K562 (cell line): ENCODE results near the gene LRRC7. TPM values are rescaled to one million over a fixed set of nuclear protein-coding genes. Genes with fewer than 3 reads are reported as not detected.

Experiments
- ATAC-seq: fragments of 200-7000 bp; cut with Tn5 transposase; 3 replicates; pipeline ENCODE4 v1.9.1; 2020; ENCODE audit warnings: moderate library complexity
- BruUV-seq: library from RNA; stranded (reverse); fragments of 400-500 nt; replicated peaks from 2 replicates; lab custom pipeline; 2021; lab: Mats Ljungman, UMichigan
- CTCF ChIA-PET: fragments of 300-600 bp; formaldehyde crosslinking; extraction: SDS; loops from one replicate; lab custom pipeline; 2021; ENCODE audit warnings: low intra/inter-chr PET ratio; lab: Yijun Ruan, JAX
- POLR2A ChIA-PET: fragments of 300-600, 350-650 bp; sonication (Branson Sonifier 250); formaldehyde crosslinking; extraction: SDS; loops from one replicate; lab custom pipeline; 2021; ENCODE audit warnings: antibody characterized with exemption, inconsistent platforms; lab: Yijun Ruan, JAX
- DNase-seq, 4 experiments: peaks; one replicate each; pipeline versions ENCODE4 v3.0.0 to v3.0.0-alpha.2; 2011 to 2018; ENCODE audit warnings: low spot score in 3 of 4, mixed read lengths in 3 of 4; ENCODE audit errors: extremely low read depth in 1 of 4
- FAIRE-seq: peaks from 2 replicates; lab custom pipeline; 2011; peaks lifted over from hg19 to GRCh38; lab: Jason Lieb, UNC
- H2AFZ ChIP-seq: 2 replicates; pipeline ENCODE4 v1.6.0; 2011; ENCODE audit warnings: low read depth, low read length, control low read depth, inconsistent platforms
- H3K27ac ChIP-seq: fragments of 200-600 bp; 3 replicates; pipeline ENCODE4 v1.8.0; 2011; ENCODE audit warnings: low read depth, mild to moderate bottlenecking, control low read depth, inconsistent platforms, low read length, moderate library complexity, mixed read lengths; ENCODE audit errors: extremely low read depth
- H3K27me3 ChIP-seq, 2 experiments: fragments of 300-600 bp in 1 of 2; 2 replicates in 1 of 2; 3 replicates in 1 of 2; pipeline versions ENCODE4 v1.6.0 to v1.8.0; 2011; ENCODE audit warnings: inconsistent platforms in 2 of 2, low read length in 2 of 2, mild to moderate bottlenecking in 1 of 2, mixed read lengths in 1 of 2, moderate library complexity in 1 of 2; ENCODE audit not compliant: control insufficient read depth in 2 of 2, insufficient read depth in 2 of 2
- H3K36me3 ChIP-seq: fragments of 300-600 bp; 3 replicates; pipeline ENCODE4 v1.8.0; 2011; ENCODE audit warnings: mild to moderate bottlenecking, low read length, inconsistent platforms; ENCODE audit not compliant: control insufficient read depth, insufficient read depth
- H3K4me1 ChIP-seq, 2 experiments: fragments of 200-600 bp in 1 of 2; replicated peaks in 1 of 2; 2 replicates in 1 of 2; 3 replicates in 1 of 2; pipeline versions ENCODE4 v1.5.1 to v1.8.0; 2011; ENCODE audit warnings: inconsistent platforms in 2 of 2, low read length in 2 of 2, mild to moderate bottlenecking in 1 of 2, mixed read lengths in 1 of 2, moderate library complexity in 1 of 2; ENCODE audit not compliant: control insufficient read depth in 2 of 2, insufficient read depth in 2 of 2
- H3K4me2 ChIP-seq: 2 replicates; pipeline ENCODE4 v1.6.1; 2011; ENCODE audit warnings: low read length, control low read depth, inconsistent platforms, mixed read lengths; ENCODE audit not compliant: insufficient read depth
- H3K4me3 ChIP-seq: fragments of 200-600 bp; sonication (generic), shearing (Covaris generic); 2 replicates; pipeline ENCODE4 v1.5.1; 2016; ENCODE audit warnings: control low read depth, inconsistent platforms
- H3K79me2 ChIP-seq: fragments of 200-600 bp; 3 replicates; pipeline ENCODE4 v1.8.0; 2011; ENCODE audit warnings: low read length, inconsistent platforms; ENCODE audit not compliant: control insufficient read depth, insufficient read depth
- H3K9ac ChIP-seq, 2 experiments: 2 replicates each; pipeline versions ENCODE4 v1.6.0 to v1.6.1; 2011; ENCODE audit warnings: low read depth in 2 of 2, low read length in 2 of 2, control low read depth in 1 of 2, inconsistent platforms in 1 of 2, mild to moderate bottlenecking in 1 of 2, mixed read lengths in 1 of 2; ENCODE audit not compliant: insufficient read depth in 1 of 2
- H3K9me1 ChIP-seq: one replicate; pipeline ENCODE4 v1.6.0; 2011; ENCODE audit warnings: inconsistent platforms, mild to moderate bottlenecking, low read length, moderate library complexity; ENCODE audit not compliant: control insufficient read depth, insufficient read depth
- H3K9me3 ChIP-seq: replicated peaks from 2 replicates; pipeline ENCODE4 v1.5.1; 2011; ENCODE audit warnings: low read depth, low read length, inconsistent platforms; ENCODE audit not compliant: control insufficient read depth, insufficient read depth
- H4K20me1 ChIP-seq: replicated peaks from 2 replicates; pipeline ENCODE4 v1.6.1; 2011; ENCODE audit warnings: low read length, inconsistent platforms, mixed read lengths; ENCODE audit not compliant: control insufficient read depth, insufficient read depth
- HINFP ChIP-seq: fragments of 450-650 bp; conservative IDR thresholded peaks from 2 replicates; pipeline ENCODE4 v1.6.1; 2016; ENCODE audit warnings: missing genetic modification characterization, low read depth, mild to moderate bottlenecking, control low read depth, missing compliant biosample characterization
- NR4A1 ChIP-seq, 2 experiments: fragments of 250-450 bp in 1 of 2; fragments of 450-650 bp in 1 of 2; sonication (Bioruptor Pico) in 1 of 2; IDR thresholded peaks; 2 replicates each; pipeline versions ENCODE4 v1.4.0 to v1.6.1; 2016 to 2020; ENCODE audit warnings: mild to moderate bottlenecking in 2 of 2, missing compliant biosample characterization in 1 of 2, missing genetic modification characterization in 1 of 2, moderate library complexity in 1 of 2
- PKNOX1 ChIP-seq: fragments of 450-650 bp; IDR thresholded peaks from 2 replicates; pipeline ENCODE4 v1.6.1; 2016
- ZNF398 ChIP-seq: fragments of 250-450 bp; sonication (Bioruptor Pico); IDR thresholded peaks from 2 replicates; pipeline ENCODE4 v1.8.0; 2021; ENCODE audit warnings: moderate library complexity, mild to moderate bottlenecking, inconsistent platforms
- ZNF431 ChIP-seq: sonication (generic); formaldehyde crosslinking; IDR thresholded peaks from 2 replicates; pipeline ENCODE4 v1.8.0; 2022; ENCODE audit warnings: mild to moderate bottlenecking, missing genetic modification reagents
- WGBS: fragments of 100-300 bp; shearing (Covaris generic); methylation state at CpG from one replicate; pipeline ENCODE4 v1.1.6; 2016; ENCODE audit warnings: low coverage, mixed read lengths; ENCODE audit not compliant: insufficient coverage; ENCODE audit errors: missing lambda C conversion rate; 5-methylcytosine and 5-hydroxymethylcytosine counted together
- in situ Hi-C: fragments of 300-500 bp; cut with MboI; formaldehyde crosslinking; loops from 4 replicates; pipeline ENCODE4 v1.15.0; 2018; ENCODE audit warnings: inconsistent platforms, mixed read lengths
- intact Hi-C: fragments of 100-400 bp; cut with micrococcal nuclease; formaldehyde crosslinking; loops from 2 replicates; pipeline ENCODE4 v1.14.2; 2022
- polyA plus RNA-seq, 8 experiments: library from polyadenylated mRNA; depleted of rRNA in 4 of 8; stranded (reverse) in 5 of 8; unstranded in 3 of 8; fragments of >200 nt; fragmentation: Nextera tagmentation in 2 of 8; fragmentation: Illumina TruSeq in 1 of 8; extraction: Ambion mirVana in 2 of 8; extraction: Trizol in 1 of 8; gene quantifications; 2 replicates each; pipeline versions ENCODE4 v1.2.1 to v1.2.3, GENCODE V29; 2011 to 2014; ENCODE audit warnings: inconsistent platforms in 1 of 8, missing spikeins in 1 of 8
- total RNA-seq, 7 experiments: library from RNA; depleted of rRNA in 6 of 7; stranded (reverse); fragments of >200 nt in 6 of 7; fragmentation: Illumina TruSeq in 2 of 7; extraction: Trizol in 2 of 7; gene quantifications; 2 replicates each; pipeline versions ENCODE4 v1.2.1 to v1.2.3, GENCODE V29; 2011 to 2021; ENCODE audit warnings: low replicate concordance in 1 of 7

Gene LRRC7
- total and polyA plus RNA-seq, 9 of the 15 experiments (the other 6 are each of a cell fraction or from before 2014, with no cell fraction given), result 0.09 to 0.94 (median 0.49) TPM

GRCh38 chr1:69661686-69662085 lies 94.0 kb downstream of the LRRC7 start (continued):
- TF ChIP-seq ZNF398 (no peak), ZNF431 (CRISPR knock-in tag) (no peak)

GRCh38 chr1:69662321-69662720 lies 94.6 kb downstream of the LRRC7 start:
- in situ Hi-C loops, result no loop called here
- Histone ChIP-seq H3K9me3 (no peaks in the 10 kb centered on the region), H3K27ac (no peak overlapping the region), H3K27me3 (no peaks in the 10 kb centered on the region), H2AFZ (no peak overlapping the region), H3K4me3 (no peak overlapping the region), H3K4me1 (no peaks in the 10 kb centered on the region), H3K4me2 (no peak overlapping the region), H3K79me2 (no peaks in the 10 kb centered on the region), H3K9ac (no peak overlapping the region), H3K9me1 (no peaks in the 10 kb centered on the region), H4K20me1 (no peaks in the 10 kb centered on the region), H3K36me3 (no peaks in the 10 kb centered on the region)
- WGBS, result 11% methylated on average over 2 of the region's 2 CpGs
- POLR2A ChIA-PET, result no interaction called here
- CTCF ChIA-PET, result no interaction called here
- TF ChIP-seq HINFP (tag), result no peak
- no peak for TF ChIP-seq PKNOX1
- no peak for TF ChIP-seq NR4A1 (CRISPR knock-in tag; IDR thresholded peaks at IDR 0.05)
- no peak for TF ChIP-seq NR4A1 (tag; IDR thresholded peaks at IDR 0.05)
- intact Hi-C loops, result no loop called here
- no TSS peak for BruUV-seq
- ATAC-seq, result no peak
- DNase-seq, result no peak
- FAIRE-seq, result no peak
